ENCODE measurements around the gene SLFN11. TPM values are rescaled to one million over a fixed set of nuclear protein-coding genes. Genes with fewer than 3 reads are reported as not detected.
"Not testable (repeated sequence)": the region's sequence is repeated elsewhere in the genome, so short reads cannot be mapped to it uniquely, and the experiment has no call there.

Gene SLFN11, protein sequence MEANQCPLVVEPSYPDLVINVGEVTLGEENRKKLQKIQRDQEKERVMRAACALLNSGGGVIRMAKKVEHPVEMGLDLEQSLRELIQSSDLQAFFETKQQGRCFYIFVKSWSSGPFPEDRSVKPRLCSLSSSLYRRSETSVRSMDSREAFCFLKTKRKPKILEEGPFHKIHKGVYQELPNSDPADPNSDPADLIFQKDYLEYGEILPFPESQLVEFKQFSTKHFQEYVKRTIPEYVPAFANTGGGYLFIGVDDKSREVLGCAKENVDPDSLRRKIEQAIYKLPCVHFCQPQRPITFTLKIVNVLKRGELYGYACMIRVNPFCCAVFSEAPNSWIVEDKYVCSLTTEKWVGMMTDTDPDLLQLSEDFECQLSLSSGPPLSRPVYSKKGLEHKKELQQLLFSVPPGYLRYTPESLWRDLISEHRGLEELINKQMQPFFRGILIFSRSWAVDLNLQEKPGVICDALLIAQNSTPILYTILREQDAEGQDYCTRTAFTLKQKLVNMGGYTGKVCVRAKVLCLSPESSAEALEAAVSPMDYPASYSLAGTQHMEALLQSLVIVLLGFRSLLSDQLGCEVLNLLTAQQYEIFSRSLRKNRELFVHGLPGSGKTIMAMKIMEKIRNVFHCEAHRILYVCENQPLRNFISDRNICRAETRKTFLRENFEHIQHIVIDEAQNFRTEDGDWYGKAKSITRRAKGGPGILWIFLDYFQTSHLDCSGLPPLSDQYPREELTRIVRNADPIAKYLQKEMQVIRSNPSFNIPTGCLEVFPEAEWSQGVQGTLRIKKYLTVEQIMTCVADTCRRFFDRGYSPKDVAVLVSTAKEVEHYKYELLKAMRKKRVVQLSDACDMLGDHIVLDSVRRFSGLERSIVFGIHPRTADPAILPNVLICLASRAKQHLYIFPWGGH
- total RNA-seq = 10 to 100 TPM in 2 of 3 donors, 1 to 10 TPM in 1; 4.2 to 19.5 (median 10.3) TPM
- long read RNA-seq, donor 1, partial matches to known transcripts = 2 of 5 reads
- long read RNA-seq, donor 1, other reads (novel, unspliced or antisense) = 2 of 5 reads
- long read RNA-seq, donor 2, full-length matches to known transcripts = 2 of 3 reads
- long read RNA-seq, donor 2, partial matches to known transcripts = 1 of 3 reads
- long read RNA-seq, donor 2, other reads (novel, unspliced or antisense) = 0 of 3 reads

DNA sequence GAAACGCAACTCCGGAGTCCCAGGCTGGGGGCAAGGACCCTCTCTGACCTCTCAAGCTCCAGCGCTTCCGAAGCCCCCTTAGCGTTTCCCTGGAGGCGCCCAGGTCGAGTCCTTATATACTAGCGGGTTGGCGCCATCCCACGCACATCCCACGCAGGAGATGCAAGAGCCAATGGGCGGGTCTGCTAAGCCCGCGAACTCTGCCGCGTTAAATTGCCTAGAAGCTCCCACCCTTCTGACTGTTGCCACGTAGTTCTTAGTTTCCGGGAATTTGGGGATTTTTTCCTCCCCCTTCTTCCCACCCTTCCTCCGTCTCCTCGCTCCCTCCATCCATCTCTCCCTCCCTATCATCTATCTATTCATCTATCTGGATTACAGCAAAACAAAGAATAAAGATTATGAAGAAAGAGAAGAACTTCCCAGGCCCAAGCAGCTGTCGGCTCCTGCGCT is at the start of gene SLFN11:
SLFN11 (minus strand) TSS at position 88 of the 450 bp plus-strand sequence. CDS start 9,814 bp downstream, outside the sequence.
- H3K36me3 ChIP-seq (ENCODE audit: low read depth) = no peaks in the 10 kb centered on the region
- H3K4me3 ChIP-seq = peak within 1 kb of the TSS; percentile 20
- intact Hi-C loops (cut with DNase I, micrococcal nuclease) = no loop called here
- H3K9me3 ChIP-seq = no peaks in the 10 kb centered on the region
- TF ChIP-seq CTCF (IDR thresholded peaks at IDR 0.05) = no peak
- no peaks in the 10 kb centered on the region for H3K4me1 ChIP-seq (ENCODE audit: low read depth)
- peak; percentile 73 to 90 (median 75) for DNase-seq
- ATAC-seq = peak; percentile 88

DNA sequence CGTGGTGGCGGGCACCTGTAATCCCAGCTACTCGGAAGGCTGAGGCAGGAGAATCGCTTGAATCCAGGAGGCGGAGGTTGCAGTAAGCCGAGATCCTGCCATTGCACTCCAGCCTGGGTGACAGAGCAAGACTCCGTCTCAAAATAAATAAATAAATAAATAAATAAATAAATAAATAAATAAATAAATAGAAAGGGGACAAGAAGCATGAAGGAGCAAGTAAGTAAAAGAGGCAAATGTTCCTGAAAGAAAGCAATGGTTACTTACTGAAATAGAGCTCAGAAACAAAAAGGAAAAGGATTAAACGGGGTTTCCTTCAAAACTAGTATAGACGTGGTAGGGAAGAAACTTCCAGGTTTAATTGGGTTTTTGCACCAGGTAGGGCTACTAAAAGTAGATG is 47.6 kb upstream of the SLFN11 start:
- intact Hi-C loops (cut with DNase I, micrococcal nuclease); H3K9me3 ChIP-seq; H3K4me3 ChIP-seq; H3K36me3 ChIP-seq (ENCODE audit: low read depth); ATAC-seq; H3K4me1 ChIP-seq (ENCODE audit: low read depth); DNase-seq: not testable (repeated sequence)

DNA sequence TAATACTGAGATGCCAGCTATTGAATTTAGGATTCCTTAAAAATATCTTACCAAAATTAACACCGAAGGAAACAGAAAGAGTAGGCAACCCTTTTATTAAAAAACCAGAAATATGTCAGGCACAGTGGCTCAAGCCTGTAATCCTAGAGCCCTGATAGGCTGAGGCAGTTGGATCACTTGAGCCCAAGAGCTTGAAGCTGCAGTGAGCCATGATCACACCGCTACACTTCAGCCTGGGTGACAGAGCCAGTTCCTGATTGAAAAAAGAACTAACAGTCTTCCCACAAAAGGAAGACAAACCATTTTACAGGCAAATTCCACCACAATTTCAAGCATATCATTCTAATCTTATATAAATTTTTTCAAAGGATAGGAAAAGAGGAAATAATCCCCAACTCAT is 43.2 kb upstream of the SLFN11 start:
- intact Hi-C loops (cut with DNase I, micrococcal nuclease) = no loop called here
- Histone ChIP-seq H3K9me3 (peaks cover 2% of the 10 kb centered on the region), H3K36me3 (ENCODE audit: low read depth) (no peaks in the 10 kb centered on the region), H3K4me3 (no peak overlapping the region), H3K4me1 (ENCODE audit: low read depth) (no peaks in the 10 kb centered on the region)
- no peak for ATAC-seq
- TF ChIP-seq CTCF (IDR thresholded peaks at IDR 0.05) = no peak
- DNase-seq = no peak

GRCh38 chr17:35414707-35415106 is 41.3 kb upstream of the SLFN11 start:
- H3K36me3 ChIP-seq (ENCODE audit: low read depth); H3K4me3 ChIP-seq; H3K4me1 ChIP-seq (ENCODE audit: low read depth); intact Hi-C loops (cut with DNase I, micrococcal nuclease); H3K9me3 ChIP-seq; ATAC-seq; DNase-seq: not testable (repeated sequence)

DNA sequence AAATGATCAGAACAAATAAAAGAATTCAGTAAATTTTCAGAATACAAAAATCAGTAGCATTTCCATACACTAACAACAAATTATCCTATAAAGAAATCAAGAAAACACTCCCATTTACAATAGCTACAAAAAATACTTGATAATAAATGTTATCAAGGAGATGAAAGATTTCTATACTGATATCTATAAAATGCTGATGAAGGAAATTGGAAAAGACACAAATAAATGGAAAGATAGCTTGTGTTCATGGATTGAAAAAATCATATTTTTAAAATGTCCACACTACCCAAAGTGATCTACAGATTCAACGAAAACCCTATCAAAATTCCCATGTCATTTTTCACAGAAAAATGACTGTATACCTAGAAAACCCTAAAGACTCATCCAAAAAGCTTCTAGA is 40.8 kb upstream of the SLFN11 start:
- ATAC-seq (no peak), DNase-seq (no peak)
- peaks cover 2% of the 10 kb centered on the region for H3K9me3 ChIP-seq
- TF ChIP-seq CTCF (IDR thresholded peaks at IDR 0.05) = no peak
- no peak overlapping the region for H3K4me3 ChIP-seq
- intact Hi-C loops (cut with DNase I, micrococcal nuclease) = no loop called here
- H3K36me3 ChIP-seq (ENCODE audit: low read depth) = no peaks in the 10 kb centered on the region
- no peaks in the 10 kb centered on the region for H3K4me1 ChIP-seq (ENCODE audit: low read depth)

DNA sequence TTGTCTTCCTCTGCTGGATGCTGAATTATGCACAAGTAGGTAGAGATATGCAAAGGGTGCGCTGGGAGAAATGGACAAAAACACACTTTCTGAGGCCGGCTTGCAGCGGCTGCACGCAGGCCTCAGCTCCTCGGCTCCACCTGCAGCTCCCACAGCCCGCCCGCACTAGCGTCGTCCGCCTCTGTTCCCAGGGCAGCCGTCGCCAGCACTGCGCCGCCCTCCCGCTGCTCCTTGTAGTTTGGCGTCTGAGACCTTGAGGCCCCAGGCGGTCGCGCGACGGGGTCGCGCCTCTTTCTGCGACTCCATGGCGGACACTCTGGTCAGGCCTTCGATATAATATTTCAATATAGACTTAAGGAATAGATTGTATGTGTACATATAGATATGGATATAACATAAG is 34.1 kb upstream of the SLFN11 start:
- Histone ChIP-seq H3K4me1 (ENCODE audit: low read depth) (no peaks in the 10 kb centered on the region), H3K36me3 (ENCODE audit: low read depth) (no peaks in the 10 kb centered on the region)
- intact Hi-C loops (cut with DNase I, micrococcal nuclease) = no loop called here

More for the DNA sequence above, 34.1 kb upstream of the SLFN11 start:
- no peak for TF ChIP-seq CTCF (IDR thresholded peaks at IDR 0.05)
- H3K9me3 ChIP-seq = no peaks in the 10 kb centered on the region
- no peak overlapping the region for H3K4me3 ChIP-seq
- DNase-seq (no peak), ATAC-seq (no peak)

All from mucosa of descending colon (tissue), 3 donors.